HCT116 (cell line): Measurements from ENCODE around the gene NDUFB8. TPM values are rescaled to one million over a fixed set of nuclear protein-coding genes. Genes with fewer than 3 reads are reported as not detected.
A peak's percentile ranks its signal among the peaks of the same experiment; 100 is the strongest.

ENCODE experiments used
- ATAC-seq: fragments of 200-7000 bp; cut with Tn5 transposase; 2 replicates; pipeline ENCODE4 v1.9.1; 2020; ENCODE audit warnings: mild to moderate bottlenecking, moderate library complexity
- BruUV-seq: library from RNA; stranded (reverse); fragments of 400-500 nt; replicated peaks from 2 replicates; lab custom pipeline; 2021; lab: Mats Ljungman, UMichigan
- CTCF ChIA-PET: fragments of 300-600 bp; sonication (Branson Sonifier 250); formaldehyde crosslinking; loops from one replicate; lab custom pipeline; 2021; ENCODE audit warnings: antibody characterized with exemption; lab: Charles Lee
- POLR2A ChIA-PET: fragments of 300-600, 350-600 bp; sonication (Branson Sonifier 250); formaldehyde crosslinking; loops from one replicate; lab custom pipeline; 2021; ENCODE audit warnings: antibody characterized with exemption; lab: Charles Lee
- RAD21 ChIA-PET, 2 experiments: fragments of 300-600 bp; sonication (Branson Sonifier 250); formaldehyde crosslinking; loops; one replicate each; lab custom pipeline; 2023; ENCODE audit warnings: low total read pairs in 2 of 2; ENCODE audit not compliant: uncharacterized antibody in 2 of 2, unreplicated experiment in 2 of 2, low non-redundant PET in 1 of 2; lab: Charles Lee
- DNase-seq: peaks from one replicate; pipeline ENCODE4 v3.0.0-alpha.2; 2010; ENCODE audit warnings: low read depth, low spot score
- H2AFZ ChIP-seq: fragments of 200-600 bp; shearing (Covaris generic), sonication (generic); 2 replicates; pipeline ENCODE4 v1.6.1; 2017; ENCODE audit warnings: low read depth, mixed run types, mixed read lengths, antibody characterized with exemption, low read length; ENCODE audit not compliant: poor library complexity, severe bottlenecking
- H3K27ac ChIP-seq: 2 replicates; pipeline ENCODE4 v1.5.1; 2012; ENCODE audit warnings: low read depth, low read length
- H3K27me3 ChIP-seq: fragments of 200-600 bp; sonication (generic); 2 replicates; pipeline ENCODE4 v1.6.1; 2016; ENCODE audit warnings: mixed run types, low read length, mixed read lengths; ENCODE audit not compliant: insufficient read depth
- H3K36me3 ChIP-seq, 2 experiments: fragments of 200-500 bp in 1 of 2; fragments of 200-600 bp in 1 of 2; sonication (Bioruptor generic) in 1 of 2; sonication (generic) in 1 of 2; 2 replicates each; pipeline versions ENCODE4 v1.5.1 to v1.6.1; 2014 to 2016; ENCODE audit warnings: low read length in 2 of 2, inconsistent platforms in 1 of 2, mixed read lengths in 1 of 2, mixed run types in 1 of 2; ENCODE audit not compliant: insufficient read depth in 2 of 2, control insufficient read depth in 1 of 2
- H3K4me1 ChIP-seq, 2 experiments: fragments of 200-600 bp in 1 of 2; sonication (generic) in 1 of 2; 2 replicates each; pipeline versions ENCODE4 v1.5.1 to v1.6.1; 2012 to 2017; ENCODE audit warnings: low read length in 2 of 2, inconsistent platforms in 1 of 2, mild to moderate bottlenecking in 1 of 2, mixed read lengths in 1 of 2, mixed run types in 1 of 2, moderate library complexity in 1 of 2; ENCODE audit not compliant: insufficient read depth in 2 of 2, control insufficient read depth in 1 of 2
- H3K4me2 ChIP-seq: fragments of 200-600 bp; sonication (generic); 2 replicates; pipeline ENCODE4 v1.6.1; 2017; ENCODE audit warnings: mixed run types, low read length, mixed read lengths
- H3K4me3 ChIP-seq, 2 experiments: fragments of 200-600 bp in 1 of 2; sonication (generic) in 1 of 2; replicated peaks in 1 of 2; 2 replicates each; pipeline ENCODE4 v1.5.1; 2011 to 2016; ENCODE audit warnings: low read length in 2 of 2, control low read depth in 1 of 2, low read depth in 1 of 2, mild to moderate bottlenecking in 1 of 2, mixed read lengths in 1 of 2, mixed run types in 1 of 2
- H3K79me2 ChIP-seq: fragments of 200-600 bp; sonication (generic); 2 replicates; pipeline ENCODE4 v1.6.1; 2017; ENCODE audit warnings: mild to moderate bottlenecking, mixed run types, low read length, moderate library complexity, mixed read lengths; ENCODE audit not compliant: insufficient read depth
- H3K9ac ChIP-seq: fragments of 200-600 bp; sonication (generic); 2 replicates; pipeline ENCODE4 v1.6.1; 2016; ENCODE audit warnings: low read length, mixed read lengths
- H3K9me2 ChIP-seq: fragments of 200-600 bp; sonication (generic), shearing (Covaris generic); 2 replicates; pipeline ENCODE4 v1.6.1; 2017; ENCODE audit warnings: mixed run types, mild to moderate bottlenecking, moderate library complexity; ENCODE audit not compliant: insufficient read depth
- H3K9me3 ChIP-seq, 2 experiments: fragments of 200-500 bp in 1 of 2; fragments of 200-600 bp in 1 of 2; sonication (Bioruptor generic) in 1 of 2; sonication (generic) in 1 of 2; 2 replicates each; pipeline ENCODE4 v1.6.1; 2014 to 2017; ENCODE audit warnings: low read length in 2 of 2, mixed read lengths in 2 of 2, inconsistent platforms in 1 of 2, low read depth in 1 of 2, mild to moderate bottlenecking in 1 of 2, mixed run types in 1 of 2, moderate library complexity in 1 of 2; ENCODE audit not compliant: control insufficient read depth in 1 of 2, insufficient read depth in 1 of 2
- H4K20me1 ChIP-seq: fragments of 200-600 bp; sonication (generic), shearing (Covaris generic); 2 replicates; pipeline ENCODE4 v1.6.1; 2017; ENCODE audit warnings: mixed run types, mild to moderate bottlenecking, moderate library complexity; ENCODE audit not compliant: insufficient read depth
- CEBPB ChIP-seq: IDR thresholded peaks from 2 replicates; pipeline ENCODE4 v1.6.1; 2012; ENCODE audit warnings: low read depth
- CTCF ChIP-seq, 3 experiments: fragments of 200-600 bp in 1 of 3; sonication (generic) in 1 of 3; IDR thresholded peaks in 2 of 3; conservative IDR thresholded peaks in 1 of 3; 2 replicates each; pipeline ENCODE4 v1.5.1; 2012 to 2017; ENCODE audit warnings: low read depth in 2 of 3, low read length in 2 of 3, antibody characterized with exemption in 1 of 3, borderline replicate concordance in 1 of 3, control low read depth in 1 of 3, mild to moderate bottlenecking in 1 of 3, mixed read lengths in 1 of 3, mixed run types in 1 of 3, moderate library complexity in 1 of 3; ENCODE audit not compliant: insufficient read depth in 1 of 3
- JUND ChIP-seq: IDR thresholded peaks from 2 replicates; pipeline ENCODE4 v1.6.1; 2012
- RAD21 ChIP-seq: IDR thresholded peaks from 2 replicates; pipeline ENCODE4 v1.6.1; 2012; ENCODE audit warnings: low read depth, mild to moderate bottlenecking
- SIN3A ChIP-seq: IDR thresholded peaks from 2 replicates; pipeline ENCODE4 v1.6.1; 2012; ENCODE audit warnings: low read depth
- SP1 ChIP-seq: IDR thresholded peaks from 2 replicates; pipeline ENCODE4 v1.6.1; 2012; ENCODE audit warnings: low read depth
- ZFX ChIP-seq: fragments of 450-650 bp; IDR thresholded peaks from 2 replicates; pipeline ENCODE4 v1.6.1; 2017
- ZNF274 ChIP-seq: fragments of 200-500 bp; sonication (Bioruptor generic); IDR thresholded peaks from 2 replicates; pipeline ENCODE4 v1.6.1; 2014; ENCODE audit warnings: mild to moderate bottlenecking, low read depth, low read length, inconsistent platforms
- intact Hi-C: fragments of 100-400 bp; cut with micrococcal nuclease; formaldehyde crosslinking; loops from 2 replicates; pipeline ENCODE4 v1.10.0; 2022
- total RNA-seq: library from RNA; stranded (reverse); gene quantifications from one replicate; pipeline ENCODE4 v1.2.1, GENCODE V29; 2021; ENCODE audit not compliant: unreplicated experiment

Gene NDUFB8
- total RNA-seq, 1 experiment from 2014 or later: 243 TPM

- no peak for ATAC-seq
- no peak overlapping the region for H3K4me2 ChIP-seq
These were observed 20.3 kb downstream of the NDUFB8 start for GRCh38 chr10:100509241-100509840.

GRCh38 chr10:100508691-100509150 lies 20.9 kb downstream of the NDUFB8 start:
- H2AFZ ChIP-seq: no peak overlapping the region
- no peak overlapping the region for H3K4me3 ChIP-seq
- TF ChIP-seq ZFX (no peak), RAD21 (peak; percentile 92), CTCF (IDR thresholded peaks at IDR 0.05 in 2 of 3, conservative IDR thresholded peaks at IDR 0.05 in 1 of 3; ENCODE audit: borderline replicate concordance in 1 of 3, insufficient read depth in 1 of 3, low read depth in 2 of 3, low read length in 2 of 3) (peak; percentile 76 to 92 (median 91))
- intact Hi-C loops: loop anchor here (1.0 to 2.0 kb wide), 4 partner anchors 74 to 370 kb away; no protein-coding TSS in a partner anchor
- no peak overlapping the region for H3K27ac ChIP-seq
- no peaks in the 10 kb centered on the region for H4K20me1 ChIP-seq
- no peak overlapping the region for H3K9ac ChIP-seq
- no peaks in the 10 kb centered on the region for H3K27me3 ChIP-seq
- H3K4me1 ChIP-seq: peaks cover 0 to 4% of the 10 kb centered on the region in 2 experiments; a peak in 1 of 4 replicates
- H3K9me3 ChIP-seq: no peaks in the 10 kb centered on the region
- RAD21 ChIA-PET: interaction anchor here (0.6 to 1.1 kb wide), 6 partner anchors 9 to 370 kb away, joined by 3 to 7 read pairs (median 4); partner anchors contain the start of gene SCD (in 1 of the 2)
- peak; percentile 46 for DNase-seq
- no peaks in the 10 kb centered on the region for H3K79me2 ChIP-seq
- CTCF ChIA-PET: interaction anchor here (0.6 to 2.7 kb wide), 23 partner anchors 8 to 663 kb away, joined by 3 to 30 read pairs (median 4); partner anchors contain the start of genes HIF1AN and SCD
- POLR2A ChIA-PET: interaction anchor here (1.5 kb wide), 1 partner anchor 27 kb away, joined by 4 read pairs; the partner anchor contains the start of gene HIF1AN
- no peaks in the 10 kb centered on the region for H3K9me2 ChIP-seq
- BruUV-seq: no TSS peak
- peaks cover 24 to 36% of the 10 kb centered on the region in 2 experiments; a peak in 3 of 4 replicates for H3K36me3 ChIP-seq
- peak; percentile 96 for ATAC-seq
- H3K4me2 ChIP-seq: no peak overlapping the region

More at GRCh38 chr10:100509241-100509840, 20.3 kb downstream of the NDUFB8 start:
- Histone ChIP-seq H3K9ac (no peak overlapping the region), H4K20me1 (no peaks in the 10 kb centered on the region), H3K4me3 (no peak overlapping the region), H3K27ac (no peak overlapping the region), H3K36me3 (peaks cover 24 to 35% of the 10 kb centered on the region in 2 experiments; a peak in 3 of 4 replicates), H3K9me2 (no peaks in the 10 kb centered on the region), H3K27me3 (no peaks in the 10 kb centered on the region), H3K79me2 (no peaks in the 10 kb centered on the region), H3K4me1 (peaks cover 0 to 4% of the 10 kb centered on the region in 2 experiments; a peak in 1 of 4 replicates), H3K9me3 (no peaks in the 10 kb centered on the region), H2AFZ (no peak overlapping the region)
- BruUV-seq: no TSS peak
- ChIA-PET CTCF (interaction anchor here (0.6 to 2.7 kb wide), 26 partner anchors 8 to 664 kb away, joined by 3 to 30 read pairs (median 6); partner anchors contain the start of genes HIF1AN and SCD), RAD21 (interaction anchor here (0.6 to 1.1 kb wide), 6 partner anchors 9 to 369 kb away, joined by 3 to 7 read pairs (median 4); partner anchors contain the start of gene SCD (in 1 of the 2)), POLR2A (interaction anchor here (1.5 kb wide), 1 partner anchor 26 kb away, joined by 4 read pairs; the partner anchor contains the start of gene HIF1AN)
- DNase-seq: no peak
- no peak for TF ChIP-seq SP1
- no peak for TF ChIP-seq ZNF274
- no peak for TF ChIP-seq JUND
- no peak for TF ChIP-seq CEBPB
- no peak for TF ChIP-seq RAD21
- no peak for TF ChIP-seq SIN3A
- intact Hi-C loops: loop anchor here (2.0 kb wide), 1 partner anchor 369 kb away; no protein-coding TSS in a partner anchor
